ENCODE data around the gene LSAMP. TPM values are rescaled to one million over a fixed set of nuclear protein-coding genes. Genes with fewer than 3 reads are reported as not detected.

Gene LSAMP
- total RNA-seq, 1 donor from 2014 or later, result 24.6 TPM

DNA sequence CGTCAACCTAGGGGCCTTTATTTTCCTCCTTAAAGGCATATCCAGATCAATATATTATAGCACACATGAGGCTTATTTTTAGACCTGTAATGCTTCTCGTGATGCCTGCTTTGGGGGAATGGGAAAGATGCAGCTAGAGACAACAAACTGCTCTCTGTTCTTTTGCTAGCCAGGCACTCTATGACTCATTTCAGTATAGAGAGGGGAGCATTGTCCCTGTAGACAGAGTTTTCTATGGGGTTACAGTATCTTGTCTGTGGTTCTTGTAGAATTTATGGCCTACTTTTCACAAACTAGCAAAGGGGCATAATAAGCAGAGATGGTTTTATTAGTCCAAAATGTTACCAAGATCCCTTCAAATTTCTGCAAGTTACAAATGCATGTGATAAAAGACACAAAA lies 305.6 kb downstream of the LSAMP start:
- intact Hi-C loops (cut with DNase I), result no loop called here
- TF ChIP-seq, protein P1, sequence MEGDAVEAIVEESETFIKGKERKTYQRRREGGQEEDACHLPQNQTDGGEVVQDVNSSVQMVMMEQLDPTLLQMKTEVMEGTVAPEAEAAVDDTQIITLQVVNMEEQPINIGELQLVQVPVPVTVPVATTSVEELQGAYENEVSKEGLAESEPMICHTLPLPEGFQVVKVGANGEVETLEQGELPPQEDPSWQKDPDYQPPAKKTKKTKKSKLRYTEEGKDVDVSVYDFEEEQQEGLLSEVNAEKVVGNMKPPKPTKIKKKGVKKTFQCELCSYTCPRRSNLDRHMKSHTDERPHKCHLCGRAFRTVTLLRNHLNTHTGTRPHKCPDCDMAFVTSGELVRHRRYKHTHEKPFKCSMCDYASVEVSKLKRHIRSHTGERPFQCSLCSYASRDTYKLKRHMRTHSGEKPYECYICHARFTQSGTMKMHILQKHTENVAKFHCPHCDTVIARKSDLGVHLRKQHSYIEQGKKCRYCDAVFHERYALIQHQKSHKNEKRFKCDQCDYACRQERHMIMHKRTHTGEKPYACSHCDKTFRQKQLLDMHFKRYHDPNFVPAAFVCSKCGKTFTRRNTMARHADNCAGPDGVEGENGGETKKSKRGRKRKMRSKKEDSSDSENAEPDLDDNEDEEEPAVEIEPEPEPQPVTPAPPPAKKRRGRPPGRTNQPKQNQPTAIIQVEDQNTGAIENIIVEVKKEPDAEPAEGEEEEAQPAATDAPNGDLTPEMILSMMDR (IDR thresholded peaks at IDR 0.05), result no peak
- H3K27me3 ChIP-seq, result no peaks in the 10 kb centered on the region

DNA sequence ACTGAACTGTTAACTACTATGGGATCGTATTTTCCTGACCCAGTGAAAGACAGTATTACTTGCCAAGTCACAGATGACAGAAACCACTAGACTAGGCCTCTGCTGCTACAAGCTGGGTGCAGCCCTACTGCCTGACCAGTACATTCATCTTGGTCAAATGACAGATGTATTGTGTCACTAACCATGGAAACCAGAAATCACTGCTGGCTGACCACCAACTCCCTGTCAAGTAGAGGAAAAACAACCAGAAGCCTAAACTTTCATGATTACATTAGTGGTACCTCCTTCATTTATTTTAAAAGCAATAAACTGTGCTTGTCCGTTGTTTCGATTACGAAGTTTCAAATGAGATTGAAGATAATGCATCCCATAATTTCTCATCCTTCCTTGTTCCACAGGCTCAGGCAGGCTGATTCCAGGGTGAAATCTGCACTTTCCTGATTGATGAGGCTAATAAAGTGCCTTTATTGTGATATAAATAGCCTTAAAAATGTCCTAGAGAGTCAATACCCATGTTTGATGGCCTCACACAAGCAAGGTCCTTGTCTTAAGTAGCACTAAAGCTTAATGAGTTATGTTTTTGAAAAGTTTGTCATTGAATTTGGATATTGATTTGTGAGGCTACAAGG lies 309.7 kb downstream of the LSAMP start:
- no peaks in the 10 kb centered on the region for H3K36me3 ChIP-seq
- TF ChIP-seq, protein P1 (IDR thresholded peaks at IDR 0.05), result no peak
- DNase-seq, result no peak
- no peaks in the 10 kb centered on the region for H3K27me3 ChIP-seq
- peaks cover 14% of the 10 kb centered on the region for H3K4me1 ChIP-seq
- H3K9me3 ChIP-seq, result no peaks in the 10 kb centered on the region
- intact Hi-C loops (cut with DNase I), result no loop called here
- no peak overlapping the region for H3K27ac ChIP-seq
- ATAC-seq, result peak; percentile 66
- H3K4me3 ChIP-seq, result no peak overlapping the region

More for the DNA sequence above, 305.6 kb downstream of the LSAMP start:
- Histone ChIP-seq H3K36me3 (no peaks in the 10 kb centered on the region), H3K27ac (no peak overlapping the region), H3K4me1 (peaks cover 13% of the 10 kb centered on the region), H3K4me3 (no peak overlapping the region), H3K9me3 (no peaks in the 10 kb centered on the region)
- DNase-seq, result no peak
- ATAC-seq, result no peak

DNA sequence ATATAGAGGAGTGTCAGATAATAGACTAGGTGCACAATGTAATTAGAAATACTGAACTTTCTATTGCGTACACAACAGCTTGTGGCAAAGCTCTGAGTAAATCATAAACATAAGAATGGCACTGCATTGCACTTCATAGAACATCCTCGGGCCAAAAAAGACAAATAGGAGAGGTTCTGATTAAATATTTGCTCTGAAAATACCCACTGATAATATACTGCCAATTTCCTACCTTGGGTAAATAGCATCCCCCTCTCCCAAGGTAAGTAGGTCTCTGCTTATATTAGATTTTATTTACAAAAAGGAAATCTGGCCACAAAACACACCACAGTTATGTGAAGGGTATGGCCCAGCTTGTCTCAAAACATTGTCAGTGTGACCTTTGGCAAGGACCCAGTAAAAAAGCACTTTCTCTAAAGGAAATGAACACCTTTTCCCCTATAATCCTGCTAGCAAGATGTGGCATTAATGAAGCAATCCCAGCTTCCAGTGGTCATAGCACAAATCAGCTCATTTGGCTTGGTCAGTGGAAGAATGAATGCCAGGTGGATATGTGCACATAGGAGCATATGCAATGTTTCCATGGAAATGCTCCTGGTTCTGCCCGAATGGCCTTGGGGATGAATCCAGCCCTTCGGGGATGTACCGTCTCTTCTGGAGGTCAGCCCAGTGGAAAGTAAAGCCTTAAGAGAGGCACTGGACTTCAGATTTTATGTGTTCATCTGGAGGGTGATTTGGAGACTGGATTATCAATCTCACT lies 315.9 kb downstream of the LSAMP start:
- intact Hi-C loops (cut with DNase I), result no loop called here

DNA sequence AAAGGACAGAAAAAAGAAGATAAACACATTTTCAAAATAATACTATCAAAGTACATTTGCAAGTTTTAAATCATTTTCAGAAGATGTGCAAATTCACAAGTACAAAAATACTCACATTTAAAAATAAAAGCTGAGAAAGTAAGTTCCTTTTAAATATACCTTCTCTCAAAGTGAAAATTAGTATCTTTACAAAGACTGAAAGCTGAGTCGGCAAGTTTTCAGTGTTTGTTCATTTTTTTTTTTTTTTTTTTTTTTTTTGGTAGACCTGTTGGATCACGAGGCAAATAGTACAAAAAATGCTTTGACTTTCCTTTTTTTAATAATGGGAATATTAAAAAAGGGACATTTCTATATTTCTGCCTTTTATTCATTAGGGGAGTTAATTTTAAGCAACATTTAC lies 317.8 kb downstream of the LSAMP start:
- ATAC-seq, result no peak
- Histone ChIP-seq H3K4me1 (no peaks in the 10 kb centered on the region), H3K27ac (no peak overlapping the region), H3K27me3 (no peaks in the 10 kb centered on the region), H3K36me3 (no peaks in the 10 kb centered on the region), H3K9me3 (no peaks in the 10 kb centered on the region), H3K4me3 (no peak overlapping the region)
- intact Hi-C loops (cut with DNase I), result no loop called here
- TF ChIP-seq, protein P1 (IDR thresholded peaks at IDR 0.05), result no peak
- no peak for DNase-seq

More for the DNA sequence above, 315.9 kb downstream of the LSAMP start:
- Histone ChIP-seq H3K36me3 (no peaks in the 10 kb centered on the region), H3K27me3 (no peaks in the 10 kb centered on the region), H3K4me1 (no peaks in the 10 kb centered on the region), H3K9me3 (no peaks in the 10 kb centered on the region), H3K27ac (no peak overlapping the region), H3K4me3 (no peak overlapping the region)
- ATAC-seq, result no peak
- no peak for DNase-seq
- TF ChIP-seq, protein P1 (IDR thresholded peaks at IDR 0.05), result no peak

DNA sequence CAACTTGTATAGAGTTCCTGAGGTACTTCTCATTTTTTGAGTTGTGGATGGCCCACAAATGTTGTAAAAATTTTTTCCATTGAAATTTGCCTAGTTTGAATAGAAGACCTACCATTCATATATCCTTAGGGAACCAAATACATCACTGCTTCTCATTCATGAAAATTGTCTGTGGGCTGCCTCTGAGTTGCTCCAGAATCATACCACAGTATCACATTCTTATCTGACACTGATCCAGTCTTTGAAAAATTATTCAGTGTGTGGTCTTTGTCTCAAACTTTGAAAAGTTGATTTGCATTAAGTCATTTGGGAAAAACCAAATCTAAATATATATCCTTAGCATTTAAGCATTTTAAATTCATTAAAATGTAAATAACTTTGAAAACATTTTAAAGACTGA lies 321.1 kb downstream of the LSAMP start:
- ATAC-seq, result no peak

More for the DNA sequence above, 321.1 kb downstream of the LSAMP start:
- Histone ChIP-seq H3K27ac (no peak overlapping the region), H3K4me3 (no peak overlapping the region), H3K27me3 (no peaks in the 10 kb centered on the region), H3K4me1 (no peaks in the 10 kb centered on the region), H3K36me3 (no peaks in the 10 kb centered on the region), H3K9me3 (no peaks in the 10 kb centered on the region)
- DNase-seq, result no peak
- TF ChIP-seq, protein P1 (IDR thresholded peaks at IDR 0.05), result no peak
- intact Hi-C loops (cut with DNase I), result no loop called here

All from upper lobe of right lung (tissue), 1 donor.